Measurements from ENCODE around the gene LGALS7B. TPM values are rescaled to one million over a fixed set of nuclear protein-coding genes. Genes with fewer than 3 reads are reported as not detected.

Gene LGALS7B
- polyA plus RNA-seq, 3 donors = not detected

- H3K27me3 Mint-ChIP-seq (ENCODE audit: low read depth in 3 of 3) = peaks cover 10 to 20% (median 13%) of the 10 kb centered on the region in 3 donors
Measured at GRCh38 chr19:38741670-38742069, 47.3 kb upstream of the LGALS7B start.

GRCh38 chr19:38742296-38742695 lies 46.7 kb upstream of the LGALS7B start:
- no peak for DNase-seq
- H3K27ac Mint-ChIP-seq = peak overlapping the region in 2 of 7 donors; percentile 19 to 42
- no peak overlapping the region for H3K4me3 ChIP-seq (replicated peaks in 1 of 3; ENCODE audit: low read depth in 2 of 3, low read length in 3 of 3)
- H3K9ac ChIP-seq (ENCODE audit: insufficient read depth, low read length, poor library complexity, severe bottlenecking) = no peak overlapping the region
- H3K4me1 Mint-ChIP-seq = peaks cover 13% of the 10 kb centered on the region
- peaks cover 4 to 11% of the 10 kb centered on the region in 2 donors for H3K4me1 ChIP-seq (ENCODE audit: control insufficient read depth in 1 of 2, insufficient read depth in 2 of 2, low read length in 2 of 2)
- H3K79me2 ChIP-seq (ENCODE audit: insufficient read depth, low read length) = no peaks in the 10 kb centered on the region
- H3K27ac ChIP-seq (ENCODE audit: low read depth in 1 of 2, low read length in 2 of 2) = no peak overlapping the region
- H2AFZ ChIP-seq (ENCODE audit: insufficient read depth, low read depth, low read length, poor library complexity, severe bottlenecking) = no peak overlapping the region
- no peaks in the 10 kb centered on the region for H3K36me3 ChIP-seq (replicated peaks in 1 of 2; ENCODE audit: control insufficient read depth in 1 of 2, insufficient read depth in 2 of 2, low read length in 2 of 2)
- H4K20me1 ChIP-seq (ENCODE audit: insufficient read depth, low read length) = no peaks in the 10 kb centered on the region
- peaks cover 0 to 3% (median 0%) of the 10 kb centered on the region in 7 donors for H3K9me3 Mint-ChIP-seq
- no peak for TF ChIP-seq CTCF (IDR thresholded peaks at IDR 0.05)
- no peak overlapping the region for H3K4me3 Mint-ChIP-seq
- H3K27me3 Mint-ChIP-seq (ENCODE audit: low read depth in 3 of 3) = peaks cover 9 to 17% (median 12%) of the 10 kb centered on the region in 3 donors
- no peak overlapping the region for H3K4me2 ChIP-seq (replicated peaks; ENCODE audit: extremely low read depth, low read length, poor library complexity, severe bottlenecking)
- H3K36me3 Mint-ChIP-seq = peaks cover 0 to 3% of the 10 kb centered on the region in 2 donors
- H3K9me3 ChIP-seq (replicated peaks in 1 of 2; ENCODE audit: control insufficient read depth in 1 of 2, insufficient read depth in 1 of 2, low read length in 2 of 2) = no peaks in the 10 kb centered on the region
- intact Hi-C loops (cut with micrococcal nuclease) = no loop called here
- 96% methylated on average over 8 of the region's 9 CpGs for WGBS (ENCODE audit: insufficient coverage)
- peaks cover 0 to 6% of the 10 kb centered on the region in 2 donors for H3K27me3 ChIP-seq (ENCODE audit: control insufficient read depth in 2 of 2, insufficient read depth in 2 of 2, low read length in 2 of 2)

More at GRCh38 chr19:38741670-38742069, 47.3 kb upstream of the LGALS7B start:
- Histone ChIP-seq H3K27me3 (ENCODE audit: control insufficient read depth in 2 of 2, insufficient read depth in 2 of 2, low read length in 2 of 2) (peaks cover 0 to 9% of the 10 kb centered on the region in 2 donors), H2AFZ (ENCODE audit: insufficient read depth, low read depth, low read length, poor library complexity, severe bottlenecking) (no peak overlapping the region), H3K79me2 (ENCODE audit: insufficient read depth, low read length) (no peaks in the 10 kb centered on the region), H3K9me3 (replicated peaks in 1 of 2; ENCODE audit: control insufficient read depth in 1 of 2, insufficient read depth in 1 of 2, low read length in 2 of 2) (no peaks in the 10 kb centered on the region), H3K4me1 (ENCODE audit: control insufficient read depth in 1 of 2, insufficient read depth in 2 of 2, low read length in 2 of 2) (peaks cover 10 to 17% of the 10 kb centered on the region in 2 donors), H4K20me1 (ENCODE audit: insufficient read depth, low read length) (no peaks in the 10 kb centered on the region), H3K9ac (ENCODE audit: insufficient read depth, low read length, poor library complexity, severe bottlenecking) (no peak overlapping the region), H3K4me3 (replicated peaks in 1 of 3; ENCODE audit: low read depth in 2 of 3, low read length in 3 of 3) (no peak overlapping the region), H3K4me2 (replicated peaks; ENCODE audit: extremely low read depth, low read length, poor library complexity, severe bottlenecking) (no peak overlapping the region), H3K36me3 (replicated peaks in 1 of 2; ENCODE audit: control insufficient read depth in 1 of 2, insufficient read depth in 2 of 2, low read length in 2 of 2) (no peaks in the 10 kb centered on the region), H3K27ac (ENCODE audit: low read depth in 1 of 2, low read length in 2 of 2) (no peak overlapping the region)
- intact Hi-C loops (cut with micrococcal nuclease) = no loop called here
- no peak for DNase-seq
- no peak for TF ChIP-seq CTCF (IDR thresholded peaks at IDR 0.05)
- H3K36me3 Mint-ChIP-seq = peaks cover 0 to 3% of the 10 kb centered on the region in 2 donors
- no peak overlapping the region for H3K4me3 Mint-ChIP-seq
- 97% methylated on average over 15 of the region's 15 CpGs for WGBS (ENCODE audit: insufficient coverage)
- H3K4me1 Mint-ChIP-seq = peaks cover 15% of the 10 kb centered on the region
- peak overlapping the region in 1 of 7 donors; percentile 52 for H3K27ac Mint-ChIP-seq
- H3K9me3 Mint-ChIP-seq = peaks cover 0 to 3% (median 0%) of the 10 kb centered on the region in 7 donors

All from CD14-positive monocyte (primary cell).